OCI-LY1 (cell line): ENCODE data around the gene STK24.

Source experiments
- EZH2 ChIP-seq: fragments of 200-600 bp; sonication (generic), shearing (Covaris generic); IDR thresholded peaks from 2 replicates; pipeline ENCODE4 v1.8.0; 2017; ENCODE audit warnings: borderline replicate concordance, mixed run types, mild to moderate bottlenecking, antibody characterized with exemption, low read length, moderate library complexity, mixed read lengths
- TF ChIP-seq, protein P1 (sequence below): fragments of 200-600 bp; sonication (generic), shearing (Covaris generic); IDR thresholded peaks from 2 replicates; pipeline ENCODE4 v1.5.1; 2017; ENCODE audit warnings: mild to moderate bottlenecking, antibody characterized with exemption, low read length, moderate library complexity, mixed read lengths

DNA sequence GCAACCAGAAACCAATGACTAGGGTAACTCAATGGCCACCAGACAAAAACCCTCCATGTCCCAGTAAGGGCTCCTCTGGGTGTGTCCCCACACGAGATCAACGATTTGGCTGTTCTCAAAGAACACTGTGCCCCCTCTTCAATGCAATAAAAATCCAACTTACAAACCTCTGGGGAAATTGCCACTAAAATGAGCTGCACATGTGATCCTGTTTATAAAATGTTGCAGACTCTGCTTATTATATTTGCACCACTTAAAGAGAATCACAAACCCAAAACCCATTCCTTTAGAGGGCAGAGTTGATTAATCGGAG, 80.5 kb downstream of the STK24 start:
- TF ChIP-seq, protein P1, sequence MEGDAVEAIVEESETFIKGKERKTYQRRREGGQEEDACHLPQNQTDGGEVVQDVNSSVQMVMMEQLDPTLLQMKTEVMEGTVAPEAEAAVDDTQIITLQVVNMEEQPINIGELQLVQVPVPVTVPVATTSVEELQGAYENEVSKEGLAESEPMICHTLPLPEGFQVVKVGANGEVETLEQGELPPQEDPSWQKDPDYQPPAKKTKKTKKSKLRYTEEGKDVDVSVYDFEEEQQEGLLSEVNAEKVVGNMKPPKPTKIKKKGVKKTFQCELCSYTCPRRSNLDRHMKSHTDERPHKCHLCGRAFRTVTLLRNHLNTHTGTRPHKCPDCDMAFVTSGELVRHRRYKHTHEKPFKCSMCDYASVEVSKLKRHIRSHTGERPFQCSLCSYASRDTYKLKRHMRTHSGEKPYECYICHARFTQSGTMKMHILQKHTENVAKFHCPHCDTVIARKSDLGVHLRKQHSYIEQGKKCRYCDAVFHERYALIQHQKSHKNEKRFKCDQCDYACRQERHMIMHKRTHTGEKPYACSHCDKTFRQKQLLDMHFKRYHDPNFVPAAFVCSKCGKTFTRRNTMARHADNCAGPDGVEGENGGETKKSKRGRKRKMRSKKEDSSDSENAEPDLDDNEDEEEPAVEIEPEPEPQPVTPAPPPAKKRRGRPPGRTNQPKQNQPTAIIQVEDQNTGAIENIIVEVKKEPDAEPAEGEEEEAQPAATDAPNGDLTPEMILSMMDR: no peak
- TF ChIP-seq EZH2: no peak
